HAP-1 (cell line): ENCODE data around the gene FKBP5.

Source experiments
- DNase-seq, 2 experiments: peaks; one replicate each; pipeline ENCODE4 v3.0.0-alpha.2; 2016 to 2020; ENCODE audit warnings: low spot score in 2 of 2
- H3K27me3 ChIP-seq: fragments of 250-450 bp; sonication (Bioruptor Pico); 2 replicates; pipeline ENCODE4 v1.5.1; 2020; ENCODE audit warnings: low read depth, mild to moderate bottlenecking, moderate library complexity
- H3K36me3 ChIP-seq: fragments of 250-450 bp; sonication (Bioruptor Pico); replicated peaks from 2 replicates; pipeline ENCODE4 v1.5.1; 2020; ENCODE audit warnings: mild to moderate bottlenecking
- H3K4me1 ChIP-seq: fragments of 250-450 bp; sonication (Bioruptor Pico); 2 replicates; pipeline ENCODE4 v1.5.1; 2020; ENCODE audit warnings: mild to moderate bottlenecking
- H3K4me3 ChIP-seq: fragments of 250-450 bp; sonication (Bioruptor Pico); 2 replicates; pipeline ENCODE4 v1.5.1; 2020; ENCODE audit warnings: mild to moderate bottlenecking, moderate library complexity
- H3K9me3 ChIP-seq: fragments of 250-450 bp; sonication (Bioruptor Pico); 2 replicates; pipeline ENCODE4 v1.5.1; 2020; ENCODE audit warnings: mild to moderate bottlenecking, moderate library complexity
- in situ Hi-C: fragments of 300-500 bp; cut with MboI; formaldehyde crosslinking; loops from 3 replicates; pipeline ENCODE4 v1.14.3; 2020; ENCODE audit warnings: low sequenced_read_pairs, inconsistent platforms, mixed read lengths

The FKBP5 gene

GRCh38 chr6:35647400-35647799 is 41.3 kb downstream of the FKBP5 start:
- no peaks in the 10 kb centered on the region for H3K9me3 ChIP-seq
- in situ Hi-C loops = no loop called here
- H3K36me3 ChIP-seq = no peaks in the 10 kb centered on the region

GRCh38 chr6:35643162-35643535 is 45.6 kb downstream of the FKBP5 start:
- peaks cover 16% of the 10 kb centered on the region for H3K36me3 ChIP-seq
- no peaks in the 10 kb centered on the region for H3K4me1 ChIP-seq
- no peaks in the 10 kb centered on the region for H3K9me3 ChIP-seq
- no peaks in the 10 kb centered on the region for H3K27me3 ChIP-seq
- no peak overlapping the region for H3K4me3 ChIP-seq
- in situ Hi-C loops = no loop called here
- no peak for DNase-seq

More at GRCh38 chr6:35647400-35647799, 41.3 kb downstream of the FKBP5 start:
- no peak overlapping the region for H3K4me3 ChIP-seq
- no peaks in the 10 kb centered on the region for H3K4me1 ChIP-seq
- H3K27me3 ChIP-seq = no peaks in the 10 kb centered on the region
- no peak for DNase-seq

- in situ Hi-C loops = no loop called here
- H3K4me1 ChIP-seq = no peaks in the 10 kb centered on the region
- no peaks in the 10 kb centered on the region for H3K27me3 ChIP-seq
- DNase-seq = no peak
- no peaks in the 10 kb centered on the region for H3K9me3 ChIP-seq
- no peak overlapping the region for H3K4me3 ChIP-seq
- peaks cover 16% of the 10 kb centered on the region for H3K36me3 ChIP-seq
Observed at GRCh38 chr6:35642471-35643161, 46.1 kb downstream of the FKBP5 start.

- no peaks in the 10 kb centered on the region for H3K4me1 ChIP-seq
- no peaks in the 10 kb centered on the region for H3K9me3 ChIP-seq
- in situ Hi-C loops = no loop called here
- H3K27me3 ChIP-seq = no peaks in the 10 kb centered on the region
- no peak overlapping the region for H3K4me3 ChIP-seq
- DNase-seq = no peak
- H3K36me3 ChIP-seq = peaks cover 24% of the 10 kb centered on the region
Observed at GRCh38 chr6:35640017-35640664, 48.6 kb downstream of the FKBP5 start.

GRCh38 chr6:35638679-35639078 is 50.0 kb downstream of the FKBP5 start:
- no peaks in the 10 kb centered on the region for H3K27me3 ChIP-seq
- peaks cover 24% of the 10 kb centered on the region for H3K36me3 ChIP-seq
- H3K4me1 ChIP-seq = peaks cover 5% of the 10 kb centered on the region
- H3K9me3 ChIP-seq = no peaks in the 10 kb centered on the region
- no peak for DNase-seq
- H3K4me3 ChIP-seq = no peak overlapping the region
- in situ Hi-C loops = no loop called here

- DNase-seq = no peak
- Histone ChIP-seq H3K27me3 (no peaks in the 10 kb centered on the region), H3K9me3 (no peaks in the 10 kb centered on the region), H3K4me3 (no peak overlapping the region), H3K4me1 (peaks cover 6% of the 10 kb centered on the region), H3K36me3 (peaks cover 24% of the 10 kb centered on the region)
- in situ Hi-C loops = no loop called here
Observed at GRCh38 chr6:35637911-35638310, 50.8 kb downstream of the FKBP5 start.

- no peak for DNase-seq
- no peak overlapping the region for H3K4me3 ChIP-seq
- H3K9me3 ChIP-seq = no peaks in the 10 kb centered on the region
- in situ Hi-C loops = no loop called here
- no peaks in the 10 kb centered on the region for H3K27me3 ChIP-seq
- H3K4me1 ChIP-seq = peaks cover 6% of the 10 kb centered on the region
- H3K36me3 ChIP-seq = peaks cover 19% of the 10 kb centered on the region
Observed at GRCh38 chr6:35635601-35636597, 52.8 kb downstream of the FKBP5 start.

GRCh38 chr6:35634316-35634715 is 54.4 kb downstream of the FKBP5 start:
- H3K4me3 ChIP-seq = no peak overlapping the region
- H3K36me3 ChIP-seq = peaks cover 8% of the 10 kb centered on the region; the same call in 1 of the 2 replicates
- in situ Hi-C loops = no loop called here
- DNase-seq = no peak
- peaks cover 11% of the 10 kb centered on the region for H3K4me1 ChIP-seq
- no peaks in the 10 kb centered on the region for H3K9me3 ChIP-seq
- no peaks in the 10 kb centered on the region for H3K27me3 ChIP-seq

GRCh38 chr6:35633579-35634089 is 55.1 kb downstream of the FKBP5 start:
- H3K9me3 ChIP-seq = no peaks in the 10 kb centered on the region
- no peaks in the 10 kb centered on the region for H3K27me3 ChIP-seq
- peaks cover 11% of the 10 kb centered on the region for H3K4me1 ChIP-seq
- H3K36me3 ChIP-seq = peaks cover 8% of the 10 kb centered on the region; the same call in 1 of the 2 replicates
- peak in 1 of 2 experiments; percentile 77 for DNase-seq
- H3K4me3 ChIP-seq = no peak overlapping the region
- in situ Hi-C loops = no loop called here

- no peaks in the 10 kb centered on the region; the same call in 1 of the 2 replicates for H3K36me3 ChIP-seq
- in situ Hi-C loops = no loop called here
- DNase-seq = no peak
- no peaks in the 10 kb centered on the region for H3K27me3 ChIP-seq
- H3K4me3 ChIP-seq = no peak overlapping the region
- peaks cover 15% of the 10 kb centered on the region for H3K4me1 ChIP-seq
- no peaks in the 10 kb centered on the region for H3K9me3 ChIP-seq
Observed at GRCh38 chr6:35629876-35630378, 58.8 kb downstream of the FKBP5 start.

GRCh38 chr6:35626401-35626800 is 62.3 kb downstream of the FKBP5 start:
- H3K4me3 ChIP-seq = no peak overlapping the region
- H3K36me3 ChIP-seq = no peaks in the 10 kb centered on the region
- peaks cover 9% of the 10 kb centered on the region for H3K4me1 ChIP-seq
- H3K27me3 ChIP-seq = no peaks in the 10 kb centered on the region
- DNase-seq = no peak
- no peaks in the 10 kb centered on the region for H3K9me3 ChIP-seq
- in situ Hi-C loops = no loop called here

- Histone ChIP-seq H3K4me3 (no peak overlapping the region), H3K9me3 (no peaks in the 10 kb centered on the region), H3K36me3 (peaks cover 4% of the 10 kb centered on the region), H3K4me1 (peaks cover 6% of the 10 kb centered on the region), H3K27me3 (no peaks in the 10 kb centered on the region)
- no peak for DNase-seq
- in situ Hi-C loops = no loop called here
Observed at GRCh38 chr6:35624341-35625070, 64.2 kb downstream of the FKBP5 start.

- Histone ChIP-seq H3K4me1 (no peaks in the 10 kb centered on the region), H3K4me3 (no peak overlapping the region), H3K36me3 (peaks cover 6% of the 10 kb centered on the region), H3K9me3 (no peaks in the 10 kb centered on the region), H3K27me3 (no peaks in the 10 kb centered on the region)
- in situ Hi-C loops = no loop called here
- DNase-seq = no peak
Observed at GRCh38 chr6:35622283-35622682, 66.4 kb downstream of the FKBP5 start.
